NCI-H524 treated with DMSO at 0.1 percent for 48 hours (cell line): Measurements from ENCODE around the gene TBC1D8.
A peak's percentile ranks its signal among the peaks of the same experiment; 100 is the strongest.

Source experiments
- DNase-seq: peaks from one replicate; lab custom pipeline; 2025; lab: John Stamatoyannopoulos, UW

TBC1D8 gene

GRCh38 chr2:101162561-101163330, 11.6 kb upstream of the TBC1D8 start:
- DNase-seq = no peak

GRCh38 chr2:101161658-101162057, 10.5 kb upstream of the TBC1D8 start:
- DNase-seq = no peak

DNA sequence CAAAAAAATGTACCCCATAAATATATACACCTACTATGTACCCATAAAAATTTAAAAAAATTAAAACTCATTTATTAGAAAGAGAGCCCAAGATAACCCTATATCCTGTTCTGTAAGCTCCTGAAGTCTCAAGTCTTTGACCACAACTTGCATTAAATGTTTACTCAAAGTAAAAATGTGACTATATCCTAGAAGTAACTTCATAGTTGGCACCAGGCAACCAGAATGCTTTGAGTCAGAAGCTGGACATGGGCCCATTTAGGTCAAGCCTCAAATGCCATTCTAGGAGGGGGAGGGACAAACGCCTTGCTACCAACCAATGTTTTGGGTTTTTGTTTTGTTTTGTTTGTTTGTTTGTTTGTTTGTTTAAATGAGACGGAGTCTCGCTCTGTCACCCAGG, 9.3 kb upstream of the TBC1D8 start:
- DNase-seq = no peak

GRCh38 chr2:101159526-101159925, 8.3 kb upstream of the TBC1D8 start:
- DNase-seq = no peak

- no peak for DNase-seq
Measured at GRCh38 chr2:101157272-101157671, 6.1 kb upstream of the TBC1D8 start.

GRCh38 chr2:101153787-101154186, 2.6 kb upstream of the TBC1D8 start:
- peak; percentile 84 for DNase-seq

DNA sequence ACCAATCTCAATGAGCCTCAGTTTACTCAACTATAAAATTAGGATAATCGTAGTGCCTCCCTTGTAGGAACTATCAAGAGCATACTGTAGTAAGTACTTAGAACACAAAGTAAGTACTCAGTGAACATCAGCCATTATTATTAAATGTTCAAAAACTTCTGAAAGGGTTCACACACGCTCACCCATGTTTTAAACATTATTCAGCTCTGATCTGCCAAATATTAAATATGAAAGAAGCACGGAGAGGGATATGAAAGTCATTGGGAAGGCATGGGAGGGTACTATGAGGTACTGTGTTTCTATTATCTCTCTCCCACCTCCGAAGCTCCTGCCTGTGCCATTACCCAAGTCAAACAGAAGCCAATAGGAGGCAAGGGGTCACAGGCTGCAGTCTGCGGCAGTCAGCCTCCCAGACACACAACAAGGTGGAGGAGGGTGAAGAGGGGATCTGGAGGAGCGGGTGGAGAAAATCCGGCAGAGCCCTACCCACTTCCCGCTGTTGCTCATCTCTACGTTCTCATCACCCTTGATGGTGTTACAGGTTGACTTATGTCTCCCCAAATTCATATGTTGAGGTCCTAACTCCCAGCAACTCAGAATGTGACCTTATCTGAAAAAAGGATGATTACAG, 2.0 kb upstream of the TBC1D8 start:
- DNase-seq = no peak

DNA sequence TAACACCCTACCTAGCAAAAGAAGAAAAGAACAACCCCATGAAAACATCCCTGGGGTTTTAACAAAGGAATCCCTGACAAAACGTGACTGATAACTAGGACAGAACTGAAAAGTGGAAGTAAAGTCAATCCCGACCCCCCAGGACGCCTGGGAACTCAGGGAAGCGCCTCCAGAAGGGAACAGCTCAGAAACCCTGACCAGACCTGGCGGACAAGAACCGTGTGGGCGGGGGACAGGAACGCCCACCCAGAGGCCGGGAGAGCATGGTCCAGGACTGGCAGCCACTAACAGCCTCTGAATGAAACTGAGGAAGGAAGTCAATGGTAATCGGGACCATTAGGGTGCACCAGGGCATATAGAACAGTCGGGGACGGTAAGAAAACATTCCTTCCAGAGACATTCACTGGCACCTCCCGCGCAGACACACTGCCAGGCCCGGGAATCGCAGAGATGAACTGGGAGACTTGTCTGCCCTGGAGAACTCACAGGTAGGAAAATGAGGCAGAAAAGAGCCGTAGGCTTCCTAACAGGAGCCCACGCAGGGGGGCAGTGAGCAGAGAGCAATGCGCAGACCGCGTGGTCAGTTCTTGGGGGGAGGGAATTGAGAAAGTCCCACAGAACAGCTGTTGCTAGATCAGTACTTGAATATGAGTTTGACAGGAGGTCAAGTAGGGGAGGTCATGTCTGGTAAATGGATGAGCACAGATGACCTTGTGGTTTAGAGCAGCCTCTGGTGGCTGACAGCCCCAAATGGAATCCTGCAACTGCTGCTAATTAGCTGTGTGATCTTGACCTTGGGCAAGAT, 1.3 kb upstream of the TBC1D8 start:
- DNase-seq = peak; percentile 38

DNA sequence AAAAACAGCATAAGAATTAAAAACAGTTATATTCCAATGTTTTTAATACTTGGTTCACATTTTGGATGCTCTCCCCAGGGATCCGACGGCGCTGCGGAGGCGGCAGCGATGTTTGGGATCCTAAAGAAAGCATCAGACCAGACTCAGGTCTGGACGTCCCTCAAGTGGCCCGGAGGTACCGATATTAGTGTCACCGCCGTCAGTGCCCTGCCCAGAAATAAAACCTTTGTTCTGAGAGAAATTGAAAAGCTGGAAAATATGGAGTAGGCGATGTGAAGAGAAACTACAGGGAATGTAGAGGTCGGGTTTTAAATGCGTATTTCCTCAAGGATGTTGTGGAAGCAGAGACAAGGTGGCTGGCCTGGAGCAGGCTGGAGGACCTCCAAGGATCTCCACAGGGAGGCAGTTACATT, 683 bp upstream of the TBC1D8 start:
- no peak for DNase-seq

GRCh38 chr2:101150306-101151145, 656 bp downstream of the TBC1D8 start:
- no peak for DNase-seq

GRCh38 chr2:101149241-101150192, 1.7 kb downstream of the TBC1D8 start:
- DNase-seq = no peak

- DNase-seq = no peak
Measured at GRCh38 chr2:101148777-101149176, 2.4 kb downstream of the TBC1D8 start.

DNA sequence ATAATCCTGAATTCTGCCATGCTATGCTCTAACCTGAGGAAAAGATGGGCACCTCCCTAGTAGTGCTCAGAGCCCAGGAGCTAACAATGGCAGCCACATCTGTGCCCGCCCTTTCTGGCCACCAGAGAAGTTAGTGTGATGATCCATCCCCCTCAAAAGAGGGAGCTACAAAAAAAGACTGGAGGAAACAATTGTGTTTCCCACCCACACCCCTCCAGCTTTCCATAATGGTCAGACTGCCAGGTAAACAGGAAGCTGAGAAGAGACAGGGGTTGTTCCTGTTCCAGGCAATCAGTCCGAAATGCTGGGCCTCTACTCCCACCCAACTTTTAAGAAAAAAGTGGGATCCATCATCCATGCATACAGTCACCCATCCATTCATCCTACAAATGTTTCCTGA, 3.2 kb downstream of the TBC1D8 start:
- DNase-seq = no peak

DNA sequence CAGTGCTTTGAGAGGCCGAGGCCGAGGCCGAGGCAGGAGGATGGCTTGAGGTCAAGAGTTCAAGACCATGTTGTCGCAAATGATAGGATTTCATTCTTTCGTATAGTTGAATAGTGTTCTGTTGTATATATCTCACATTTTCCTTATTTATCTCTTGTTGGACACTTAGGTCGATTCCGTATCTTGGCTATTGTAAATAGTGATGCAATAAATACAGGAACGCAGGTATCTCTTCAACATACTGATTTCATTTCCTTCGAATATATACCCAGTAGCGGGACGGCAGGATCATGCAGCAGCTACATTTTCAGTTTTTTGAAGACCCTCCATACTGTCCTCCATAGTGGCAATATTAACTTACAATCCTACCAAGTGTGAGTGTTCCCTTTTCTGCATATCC, 4.1 kb downstream of the TBC1D8 start:
- no peak for DNase-seq

- no peak for DNase-seq
Measured at GRCh38 chr2:101146535-101146934, 4.6 kb downstream of the TBC1D8 start.

DNA sequence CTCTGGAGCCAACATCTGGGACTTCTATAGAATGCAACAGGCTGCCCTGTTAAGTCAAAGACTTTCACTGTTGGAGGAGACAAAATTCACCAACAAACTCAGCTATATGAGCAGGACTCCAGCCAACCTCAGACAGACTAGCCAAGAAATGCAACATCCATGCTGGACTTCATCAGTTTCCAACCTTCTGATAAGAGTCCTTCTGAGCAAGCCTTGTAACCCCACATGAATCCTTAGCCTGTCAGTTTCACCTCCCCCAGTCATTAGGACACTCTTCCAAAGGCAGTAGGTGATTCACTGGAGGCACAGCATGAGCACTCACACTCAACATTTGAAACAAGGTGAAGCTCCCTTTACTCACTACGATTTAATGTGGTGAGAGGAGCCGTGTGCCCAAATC, 5.8 kb downstream of the TBC1D8 start:
- DNase-seq = no peak

DNA sequence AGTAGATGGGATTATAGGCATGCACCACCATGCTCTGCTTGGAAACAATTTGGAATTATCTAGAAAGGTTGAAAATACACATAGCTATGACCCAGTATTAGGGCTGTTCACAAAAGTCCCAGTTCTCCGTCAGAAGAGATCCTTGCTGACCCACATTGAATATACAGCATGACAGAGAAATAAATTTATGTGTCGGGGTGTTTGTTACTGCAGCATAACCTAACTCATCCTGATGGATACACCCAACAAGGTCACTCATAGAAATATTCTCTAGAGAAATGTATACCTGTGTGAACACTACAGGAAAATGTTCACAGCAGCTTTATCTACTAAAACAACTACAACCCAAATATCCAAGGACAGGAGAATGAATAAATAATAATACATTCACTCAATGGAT, 9.0 kb downstream of the TBC1D8 start:
- no peak for DNase-seq

GRCh38 chr2:101140978-101141655, 10.1 kb downstream of the TBC1D8 start:
- no peak for DNase-seq

DNA sequence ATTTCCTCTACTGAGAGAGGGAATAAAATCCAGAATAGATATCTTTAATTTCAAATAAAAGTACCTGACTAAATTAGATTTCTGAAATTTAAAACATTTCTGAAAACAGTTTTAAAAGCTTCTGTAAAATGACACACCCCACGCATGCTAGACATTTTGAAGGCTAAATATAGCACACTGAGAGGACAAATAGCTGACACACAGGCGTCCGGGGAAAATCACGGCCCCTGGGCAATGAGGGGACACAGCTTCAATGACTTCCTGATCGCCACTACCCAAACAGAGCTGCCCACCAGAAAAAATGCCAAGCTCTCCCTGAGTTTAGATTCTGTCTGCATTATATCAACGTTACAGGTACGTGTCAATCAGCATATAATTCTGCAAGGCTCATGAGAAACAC, 10.9 kb downstream of the TBC1D8 start:
- DNase-seq = no peak

DNA sequence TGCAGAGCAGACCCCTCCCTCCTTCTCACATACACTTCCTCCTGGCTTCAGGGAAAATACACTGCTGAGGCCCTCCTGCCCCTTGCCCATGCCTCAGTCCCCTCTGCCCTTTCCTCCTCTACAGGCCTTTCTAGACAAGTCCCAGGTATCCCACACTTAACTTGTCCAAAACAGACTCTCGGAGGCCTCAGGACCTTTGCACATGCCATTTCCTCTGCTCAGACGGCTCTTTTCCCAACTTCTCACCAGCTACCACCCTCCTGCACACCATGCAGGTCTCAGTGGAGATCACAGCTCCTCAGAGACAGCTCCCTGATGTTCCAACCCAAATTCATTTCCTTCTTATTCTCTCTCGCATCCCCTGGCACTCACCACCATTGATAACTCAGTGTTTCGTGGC, 11.7 kb downstream of the TBC1D8 start:
- no peak for DNase-seq
